NOMO-1 treated with DMSO at 0.1 percent for 48 hours (cell line): ENCODE measurements around the gene MRPL33.

Experiments
- DNase-seq: peaks from one replicate; lab custom pipeline; 2025; ENCODE audit not compliant: unreplicated experiment; lab: John Stamatoyannopoulos, UW

Gene MRPL33

GRCh38 chr2:27773959-27774358 lies 2.4 kb downstream of the MRPL33 start:
- no peak for DNase-seq

- DNase-seq: no peak
Observed at GRCh38 chr2:27776097-27776496, 4.6 kb downstream of the MRPL33 start.

GRCh38 chr2:27776696-27777095 lies 5.2 kb downstream of the MRPL33 start:
- no peak for DNase-seq

- no peak for DNase-seq
Observed at GRCh38 chr2:27779417-27780055, 8.0 kb downstream of the MRPL33 start.

- no peak for DNase-seq
Observed at GRCh38 chr2:27781496-27781895, 10.0 kb downstream of the MRPL33 start.

GRCh38 chr2:27782701-27783100 lies 11.2 kb downstream of the MRPL33 start:
- no peak for DNase-seq

GRCh38 chr2:27790796-27791195 lies 19.3 kb downstream of the MRPL33 start:
- no peak for DNase-seq

- DNase-seq: peak; percentile 59
Observed at GRCh38 chr2:27792759-27793158, 21.2 kb downstream of the MRPL33 start.

- no peak for DNase-seq
Observed at GRCh38 chr2:27795093-27795834, 23.7 kb downstream of the MRPL33 start.

- peak; percentile 34 for DNase-seq
Observed at GRCh38 chr2:27795868-27796277, 24.4 kb downstream of the MRPL33 start.

GRCh38 chr2:27796791-27797765 lies 25.6 kb downstream of the MRPL33 start:
- DNase-seq: peak; percentile 65

GRCh38 chr2:27797841-27798240 lies 26.3 kb downstream of the MRPL33 start:
- no peak for DNase-seq

GRCh38 chr2:27798486-27798885 lies 27.0 kb downstream of the MRPL33 start:
- DNase-seq: peak; percentile 51

- DNase-seq: no peak
Observed at GRCh38 chr2:27798948-27799645, 27.6 kb downstream of the MRPL33 start.

- no peak for DNase-seq
Observed at GRCh38 chr2:27799646-27800010, 28.1 kb downstream of the MRPL33 start.

- no peak for DNase-seq
Observed at GRCh38 chr2:27800856-27801255, 29.3 kb downstream of the MRPL33 start.

GRCh38 chr2:27802547-27802946 lies 31.0 kb downstream of the MRPL33 start:
- no peak for DNase-seq

- peak; percentile 72 for DNase-seq
Observed at GRCh38 chr2:27803046-27803445, 31.5 kb downstream of the MRPL33 start.

GRCh38 chr2:27804146-27804545 lies 32.6 kb downstream of the MRPL33 start:
- DNase-seq: peak; percentile 93

- peak; percentile 71 for DNase-seq
Observed at GRCh38 chr2:27805180-27805579, 33.7 kb downstream of the MRPL33 start.
